T-helper 1 cell treated with Interleukin-12 subunit alpha and Interleukin-12 subunit beta and Interleukin-4 antibody, amounts not matched to agents 30 μg/mL and 1 μg/mL, for 36 hours (primary cell): Measurements from ENCODE around the gene KRTAP3-1.

Source experiments
- H3K27ac Mint-ChIP-seq: one replicate; pipeline ENCODE4 v1.8.0; 2021; ENCODE audit warnings: mild to moderate bottlenecking, mixed read lengths
- H3K27me3 Mint-ChIP-seq: one replicate; pipeline ENCODE4 v1.8.0; 2021; ENCODE audit warnings: low read depth, mixed read lengths
- H3K36me3 Mint-ChIP-seq: one replicate; pipeline ENCODE4 v1.8.0; 2021; ENCODE audit warnings: low read depth, mixed read lengths
- H3K4me1 Mint-ChIP-seq: one replicate; pipeline ENCODE4 v1.8.0; 2021; ENCODE audit warnings: low read depth, mixed read lengths
- H3K4me3 Mint-ChIP-seq: one replicate; pipeline ENCODE4 v1.8.0; 2021; ENCODE audit warnings: mild to moderate bottlenecking, moderate library complexity, mixed read lengths
- H3K9me3 Mint-ChIP-seq: one replicate; pipeline ENCODE4 v1.8.0; 2021; ENCODE audit warnings: mixed read lengths

Gene KRTAP3-1

DNA sequence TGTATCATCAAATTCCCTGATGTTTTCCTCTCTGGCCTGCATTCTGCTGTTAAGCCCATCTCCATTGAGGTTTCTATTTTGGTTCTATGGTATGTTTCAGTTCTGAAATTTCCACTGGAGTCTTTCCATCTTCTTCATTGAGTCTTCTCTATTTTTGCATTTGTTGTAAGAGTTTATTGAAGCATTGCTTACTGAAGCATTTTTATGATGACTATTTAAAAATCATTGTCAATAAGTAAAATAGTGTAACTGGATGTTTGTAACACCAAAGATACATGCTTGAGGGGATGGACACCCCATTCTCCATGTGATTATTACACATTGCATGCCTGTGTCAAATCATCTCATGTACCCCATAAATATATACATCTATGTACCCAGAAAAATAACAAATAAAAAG is 33.4 kb downstream of the KRTAP3-1 start:
- Mint-ChIP-seq H3K4me3 (no peak overlapping the region), H3K27me3 (peaks cover 25% of the 10 kb centered on the region), H3K27ac (no peak overlapping the region), H3K9me3 (no peaks in the 10 kb centered on the region), H3K36me3 (no peaks in the 10 kb centered on the region), H3K4me1 (no peaks in the 10 kb centered on the region)

DNA sequence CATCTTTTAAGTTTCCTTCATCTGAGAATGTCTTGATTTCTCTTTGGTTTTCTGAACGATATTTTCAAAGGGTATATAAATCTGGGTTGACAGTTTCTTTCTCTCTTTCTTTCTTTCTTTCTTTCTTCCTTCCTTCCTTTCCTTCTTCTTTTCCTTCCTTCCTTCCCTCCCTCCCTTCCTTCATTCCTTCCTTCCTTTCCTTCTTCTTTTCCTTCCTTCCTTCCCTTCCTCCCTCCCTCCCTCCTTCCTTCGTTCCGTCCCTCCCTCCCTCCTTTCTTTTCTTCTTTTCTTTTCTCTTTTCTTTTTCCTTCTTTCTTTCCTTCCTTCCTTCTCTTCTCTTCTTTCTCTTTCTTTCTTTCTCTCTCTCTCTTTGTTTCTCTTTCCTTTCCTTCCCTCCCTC is 34.6 kb downstream of the KRTAP3-1 start:
- Mint-ChIP-seq H3K36me3 (no peaks in the 10 kb centered on the region), H3K4me1 (no peaks in the 10 kb centered on the region), H3K4me3 (no peak overlapping the region), H3K27me3 (peaks cover 25% of the 10 kb centered on the region), H3K27ac (no peak overlapping the region), H3K9me3 (no peaks in the 10 kb centered on the region)

DNA sequence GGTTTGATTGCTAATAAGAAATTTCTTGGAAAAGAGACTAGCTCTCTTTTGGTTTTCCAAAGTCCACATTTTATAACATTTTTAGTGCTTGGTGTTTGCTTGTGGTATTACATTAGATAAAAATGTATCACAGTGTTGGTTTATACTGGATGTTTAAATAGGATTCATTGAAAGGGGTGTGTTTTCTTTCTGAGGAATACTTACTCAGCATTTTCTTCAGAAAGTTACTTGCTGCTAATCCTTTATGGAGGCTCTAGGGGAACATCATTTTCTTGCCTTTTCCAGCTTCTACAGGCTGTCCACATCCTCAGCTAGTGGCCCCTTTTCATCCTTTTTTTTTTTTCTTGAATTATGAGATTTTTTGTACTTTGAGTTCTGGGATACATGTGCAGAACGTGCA is 41.3 kb downstream of the KRTAP3-1 start:
- no peaks in the 10 kb centered on the region for H3K9me3 Mint-ChIP-seq
- no peak overlapping the region for H3K4me3 Mint-ChIP-seq
- no peaks in the 10 kb centered on the region for H3K36me3 Mint-ChIP-seq
- no peak overlapping the region for H3K27ac Mint-ChIP-seq
- H3K27me3 Mint-ChIP-seq = peaks cover 7% of the 10 kb centered on the region
- no peaks in the 10 kb centered on the region for H3K4me1 Mint-ChIP-seq

DNA sequence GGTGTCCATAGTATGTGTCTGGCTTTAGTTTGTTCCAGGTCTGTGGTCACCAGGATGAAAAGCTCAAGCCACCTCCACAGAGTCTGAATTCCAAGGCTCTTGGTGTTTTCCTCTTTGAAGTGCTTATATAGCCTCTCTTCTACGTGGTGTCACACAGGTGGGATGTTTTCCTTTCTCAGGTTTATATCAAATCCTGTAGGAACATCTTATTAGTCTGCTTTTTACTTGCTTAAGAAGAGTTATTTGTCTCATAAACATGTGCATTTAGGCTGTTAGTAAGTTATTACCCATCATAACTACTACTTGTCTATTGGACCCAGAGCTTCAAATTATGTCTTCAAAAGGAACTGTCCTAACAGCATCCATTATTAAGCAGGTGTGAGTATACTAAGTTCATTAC is 42.1 kb downstream of the KRTAP3-1 start, which contains the start of gene KRT39:
Gene KRT39, minus strand, starts transcription at position 101 of the 400 bp plus-strand sequence. Its CDS starts 92 bp downstream, at position 9.
- no peak within 1 kb of the TSS for H3K4me3 Mint-ChIP-seq
- peaks cover 1% of the 10 kb centered on the region for H3K27me3 Mint-ChIP-seq
- no peaks in the 10 kb centered on the region for H3K9me3 Mint-ChIP-seq
- no peaks in the 10 kb centered on the region for H3K36me3 Mint-ChIP-seq
- H3K4me1 Mint-ChIP-seq = no peaks in the 10 kb centered on the region
- H3K27ac Mint-ChIP-seq = no peak within 1 kb of the TSS

DNA sequence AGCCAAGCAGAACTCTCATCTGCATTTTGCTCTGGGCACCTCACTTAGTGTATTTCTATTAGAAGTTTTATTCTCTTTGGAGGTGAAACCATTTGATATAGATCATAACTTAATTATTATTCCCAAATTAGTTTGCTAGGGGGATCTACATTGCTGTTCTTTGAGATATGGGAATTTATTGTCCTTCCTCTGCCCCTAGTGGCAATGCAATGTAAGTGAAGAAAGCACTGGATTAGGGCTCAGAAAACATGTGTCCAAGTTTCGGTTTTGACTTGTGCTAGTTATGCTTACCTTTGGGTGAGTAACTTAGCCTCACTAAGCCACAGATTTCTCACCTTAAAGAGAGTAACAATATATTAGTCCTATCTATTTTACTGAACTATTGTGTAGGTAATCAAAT is 45.1 kb downstream of the KRTAP3-1 start:
- H3K27me3 Mint-ChIP-seq = peaks cover 4% of the 10 kb centered on the region
- no peak overlapping the region for H3K4me3 Mint-ChIP-seq
- no peaks in the 10 kb centered on the region for H3K9me3 Mint-ChIP-seq
- no peaks in the 10 kb centered on the region for H3K4me1 Mint-ChIP-seq
- no peak overlapping the region for H3K27ac Mint-ChIP-seq
- H3K36me3 Mint-ChIP-seq = no peaks in the 10 kb centered on the region

DNA sequence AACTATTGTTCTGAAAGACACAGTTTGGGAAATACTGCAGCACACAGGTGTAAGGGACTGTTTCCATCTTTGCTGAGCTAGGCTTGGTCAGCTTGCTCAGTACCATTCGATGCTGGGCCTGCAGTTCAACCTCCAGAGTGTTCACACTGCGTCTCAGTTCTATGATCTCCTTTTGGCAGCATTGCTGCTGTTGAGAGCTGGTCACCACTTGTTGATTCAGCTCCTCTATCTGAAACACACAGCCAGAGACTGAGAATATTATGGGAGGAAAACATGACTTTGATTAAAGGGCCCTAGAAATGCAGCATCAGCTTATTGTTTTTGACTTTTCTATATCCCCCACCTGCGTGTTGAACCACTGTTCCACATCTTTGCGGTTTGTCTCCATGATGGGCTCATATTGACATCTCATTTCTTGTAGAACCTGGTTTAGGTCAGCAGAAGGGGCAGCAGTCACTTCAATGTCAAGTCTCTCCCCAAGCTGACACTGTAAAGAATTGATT is 46.8 kb downstream of the KRTAP3-1 start:
- no peak overlapping the region for H3K4me3 Mint-ChIP-seq
- H3K36me3 Mint-ChIP-seq = no peaks in the 10 kb centered on the region
- H3K4me1 Mint-ChIP-seq = no peaks in the 10 kb centered on the region
- H3K27me3 Mint-ChIP-seq = peaks cover 9% of the 10 kb centered on the region
- no peak overlapping the region for H3K27ac Mint-ChIP-seq
- H3K9me3 Mint-ChIP-seq = no peaks in the 10 kb centered on the region

DNA sequence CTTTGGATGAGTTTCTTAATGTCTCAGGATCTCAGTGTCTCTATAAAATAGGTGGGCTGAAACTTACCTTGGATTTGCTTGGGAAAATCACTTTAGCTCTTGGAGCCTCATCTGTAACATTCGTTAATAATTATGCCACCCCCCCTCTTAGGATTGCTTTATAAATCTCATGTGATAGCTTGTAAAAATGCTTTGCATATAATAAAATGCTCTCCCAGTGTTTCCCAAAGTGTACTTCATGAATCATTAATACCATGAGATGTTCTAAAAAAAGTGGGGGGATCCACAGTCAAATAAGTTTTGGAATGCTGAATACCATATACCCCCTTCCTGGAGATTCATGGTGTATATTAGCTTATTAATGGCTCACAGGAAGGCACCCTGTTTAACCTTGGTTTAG is 47.3 kb downstream of the KRTAP3-1 start:
- H3K27me3 Mint-ChIP-seq = peaks cover 11% of the 10 kb centered on the region
- no peak overlapping the region for H3K27ac Mint-ChIP-seq

DNA sequence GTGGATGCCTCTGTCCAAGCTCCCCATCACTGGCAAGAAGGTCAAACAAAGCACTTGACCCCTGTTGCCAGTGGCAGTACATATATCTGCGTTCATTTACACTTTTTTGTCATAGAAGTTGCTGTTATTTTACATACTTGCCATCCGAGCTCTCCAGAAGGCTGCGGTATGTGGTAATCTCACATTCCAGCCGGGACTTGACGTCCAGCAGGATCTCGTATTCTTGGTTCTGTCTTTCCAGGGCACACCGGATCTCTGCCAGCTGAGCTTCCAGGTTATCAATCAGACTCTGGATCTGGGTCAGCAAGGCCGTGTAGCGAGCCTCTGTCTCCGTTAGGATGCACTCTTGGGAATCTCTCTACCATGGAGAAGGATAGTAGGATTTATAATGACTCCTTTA is 48.8 kb downstream of the KRTAP3-1 start:
- Mint-ChIP-seq H3K9me3 (no peaks in the 10 kb centered on the region), H3K4me3 (no peak overlapping the region), H3K36me3 (no peaks in the 10 kb centered on the region), H3K4me1 (no peaks in the 10 kb centered on the region), H3K27ac (no peak overlapping the region), H3K27me3 (peaks cover 12% of the 10 kb centered on the region)

More for the DNA sequence above, 47.3 kb downstream of the KRTAP3-1 start:
- Mint-ChIP-seq H3K4me1 (no peaks in the 10 kb centered on the region), H3K36me3 (no peaks in the 10 kb centered on the region), H3K9me3 (no peaks in the 10 kb centered on the region), H3K4me3 (no peak overlapping the region)
